T follicular helper cell (primary cell): ENCODE data around the gene LCE1C.

ENCODE experiments used
- DNase-seq: peaks from one replicate; pipeline ENCODE4 v3.0.0-alpha.2; 2020; ENCODE audit warnings: low read depth
- total RNA-seq, 2 experiments: gene quantifications; one replicate each; lab custom pipeline; 2026; lab: John Stamatoyannopoulos, UW

LCE1C gene, protein sequence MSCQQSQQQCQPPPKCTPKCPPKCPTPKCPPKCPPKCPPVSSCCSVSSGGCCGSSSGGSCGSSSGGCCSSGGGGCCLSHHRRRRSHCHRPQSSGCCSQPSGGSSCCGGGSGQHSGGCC
- 0 reads per million in 2 experiments for total RNA-seq

DNA sequence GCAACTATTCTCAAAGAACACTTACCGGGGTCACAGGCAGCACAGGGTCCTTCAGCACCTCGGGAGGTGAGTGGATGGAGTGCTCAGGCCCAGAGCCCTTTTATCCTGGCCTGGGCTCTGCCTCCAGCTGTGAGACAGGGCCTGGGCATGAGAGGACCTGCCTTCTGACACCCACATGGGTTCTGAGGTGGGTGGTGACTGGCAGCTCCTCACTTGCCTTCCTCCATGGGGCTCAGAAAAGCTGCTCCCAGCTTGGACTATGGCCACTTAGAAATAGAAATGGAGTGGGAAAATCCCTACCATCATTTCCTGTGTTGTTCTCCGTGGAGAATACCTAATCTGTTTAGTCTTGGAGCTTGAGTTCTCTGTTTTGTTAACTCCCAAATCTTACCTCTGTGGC is at the start of gene LCE1C:
LCE1C (minus strand) TSS at position 76 of the 400 bp plus-strand sequence. CDS start 1,173 bp downstream, outside the sequence.
- no peak for DNase-seq

DNA sequence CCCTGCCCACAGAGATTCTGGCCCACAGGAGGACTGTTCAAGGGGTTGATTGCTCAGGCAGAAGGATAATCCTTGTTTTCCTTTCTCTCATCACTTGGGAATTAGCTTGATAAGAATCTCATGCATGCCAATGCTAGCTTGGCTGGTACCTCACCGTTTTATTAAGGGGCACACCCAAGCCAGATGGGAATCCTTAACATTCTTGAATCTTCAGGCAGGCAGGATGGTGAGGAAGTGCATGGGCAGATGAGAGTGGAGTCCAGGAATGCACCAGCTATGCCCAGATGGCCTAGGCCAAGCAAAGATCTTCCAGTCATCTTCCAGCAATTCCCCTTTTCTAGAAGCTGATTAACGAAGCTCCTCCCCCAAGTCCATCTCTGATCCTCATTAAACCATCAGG is 49.2 kb upstream of the LCE1C start:
- DNase-seq: no peak

DNA sequence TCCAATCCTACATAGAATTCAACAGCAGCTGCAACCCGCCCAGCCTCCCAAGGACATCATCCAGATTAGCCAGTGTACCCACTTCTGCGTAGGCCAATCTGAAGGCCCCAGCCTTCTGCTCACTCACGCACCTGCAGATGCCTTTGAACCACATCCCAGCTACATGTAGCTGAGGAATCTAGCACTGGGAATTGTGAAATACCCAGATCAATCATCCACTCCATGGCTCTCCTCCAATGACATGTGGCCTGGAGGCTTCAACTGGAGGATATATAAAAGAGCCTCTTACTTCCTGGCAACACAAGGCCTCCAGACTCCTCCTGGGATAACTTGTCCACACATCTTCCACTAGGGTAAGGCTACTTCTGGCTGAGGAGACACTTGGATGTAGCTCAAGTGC is 36.1 kb upstream of the LCE1C start, which contains the start of gene LCE6A:
LCE6A (plus strand) TSS at position 301 of the 400 bp plus-strand sequence. CDS start 665 bp downstream, outside the sequence.
- no peak for DNase-seq

DNA sequence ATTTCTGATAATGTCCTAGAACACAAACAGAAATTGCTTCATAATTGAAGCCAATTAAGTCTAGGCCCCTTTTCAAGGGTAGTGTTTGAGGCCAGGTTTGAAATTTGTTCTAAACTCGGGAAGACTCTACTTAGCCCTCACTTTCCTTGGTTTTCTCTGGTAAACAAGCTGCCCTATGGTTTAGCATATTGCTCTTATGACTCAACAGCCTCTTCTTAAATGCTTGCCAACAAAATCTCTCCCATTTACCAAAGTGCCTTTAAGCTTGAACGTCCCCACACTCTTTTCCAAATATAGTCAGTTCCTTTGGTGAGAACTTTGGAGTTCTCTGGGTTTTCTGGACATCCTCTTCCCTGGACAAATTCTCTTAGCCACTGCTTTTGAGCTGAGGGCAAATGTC is 30.4 kb upstream of the LCE1C start:
- no peak for DNase-seq

DNA sequence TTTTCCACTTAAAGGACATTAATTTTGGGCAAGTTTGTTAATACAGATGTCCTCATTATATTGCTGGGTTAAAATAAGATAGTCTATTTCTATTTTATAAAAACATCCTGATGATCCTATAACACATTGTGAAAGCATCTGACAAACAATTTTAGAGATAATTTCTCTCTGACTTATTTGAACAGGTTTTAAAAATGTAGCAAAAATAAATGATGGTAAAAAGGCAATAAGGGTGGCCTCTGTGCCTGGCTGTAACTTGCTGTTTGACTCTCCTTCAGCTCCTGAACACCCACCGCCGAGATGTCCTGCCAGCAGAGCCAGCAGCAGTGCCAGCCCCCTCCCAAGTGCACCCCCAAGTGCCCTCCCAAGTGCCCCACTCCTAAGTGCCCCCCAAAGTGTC is 20.7 kb upstream of the LCE1C start, which contains the start of gene LCE1A:
LCE1A (plus strand) TSS at position 301 of the 400 bp plus-strand sequence; CDS start at position 301, 0 bp downstream.
- no peak for DNase-seq

DNA sequence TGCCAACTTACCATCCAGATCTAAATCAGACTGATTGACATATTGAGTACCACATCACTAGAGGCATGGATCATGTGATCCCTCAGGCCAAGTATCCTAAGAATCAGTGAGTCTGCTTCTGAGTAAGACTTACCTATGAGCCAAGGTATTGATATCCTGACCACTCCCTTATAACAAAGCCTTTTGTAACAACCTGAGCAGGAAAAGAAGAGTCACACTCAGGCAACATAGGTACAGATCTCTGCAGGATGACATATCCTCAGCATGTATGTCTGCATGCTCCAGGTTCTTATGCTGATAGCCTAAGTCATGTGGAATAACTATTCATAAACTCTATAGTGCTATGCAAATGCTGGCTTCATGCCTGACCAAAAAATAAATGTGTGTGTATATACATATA is 18.5 kb upstream of the LCE1C start:
- no peak for DNase-seq

DNA sequence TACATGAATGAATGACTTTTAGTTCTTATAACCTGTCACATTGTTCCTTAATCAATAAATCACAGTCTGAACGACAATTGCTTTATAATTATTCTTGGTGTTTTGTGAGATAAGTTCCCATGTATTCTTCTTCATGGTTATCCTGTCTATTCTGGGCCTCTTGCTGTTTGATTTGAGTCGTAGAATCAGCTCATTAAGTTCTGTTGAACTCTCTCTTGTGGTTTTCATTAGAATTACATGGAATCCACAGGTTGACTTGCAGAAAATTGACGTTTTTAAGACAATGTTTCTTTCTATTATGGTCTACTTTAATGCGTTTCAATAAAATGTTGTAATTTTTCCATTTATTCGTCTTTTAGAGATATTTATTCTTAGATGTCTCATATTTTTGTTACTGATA is 16.8 kb upstream of the LCE1C start:
- no peak for DNase-seq

DNA sequence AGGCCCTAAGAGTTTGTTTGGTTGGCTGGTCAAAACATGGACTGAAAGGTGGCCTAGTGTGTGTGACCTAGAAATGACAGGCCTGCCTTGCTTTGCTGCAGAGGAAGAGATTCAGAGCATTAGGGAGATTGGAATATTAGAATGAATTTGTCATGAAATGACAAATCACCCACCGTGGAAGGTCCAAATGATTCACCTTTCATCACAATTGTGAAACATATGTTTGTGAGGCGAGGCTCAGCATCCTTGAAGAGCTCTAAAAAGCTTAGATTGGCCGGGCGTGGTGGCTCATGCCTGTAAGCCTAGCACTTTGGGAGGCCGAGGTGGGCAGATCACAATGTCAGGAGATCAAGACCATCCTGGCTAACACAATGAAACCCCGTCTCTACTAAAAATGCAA is 10.9 kb upstream of the LCE1C start:
- no peak for DNase-seq

DNA sequence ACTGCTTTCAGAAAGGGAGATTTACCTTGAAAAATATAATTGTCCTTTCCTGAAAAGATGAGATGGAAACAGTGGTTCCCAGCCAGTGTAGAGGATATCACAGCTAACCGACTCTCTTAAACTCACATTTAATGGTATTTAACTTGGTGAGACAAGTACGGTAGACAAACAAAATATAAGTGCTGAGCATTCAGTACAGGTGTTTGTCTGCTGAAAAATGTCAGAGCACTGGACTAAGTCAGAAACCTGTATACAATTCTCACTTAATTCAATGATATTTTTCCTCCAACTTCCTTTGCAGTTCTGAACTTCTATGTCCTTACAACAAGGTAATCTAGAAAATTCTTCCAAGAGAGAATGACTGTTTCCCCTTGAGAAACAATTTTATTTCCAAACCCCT is 5.2 kb upstream of the LCE1C start, which contains the start of gene LCE1B:
LCE1B (plus strand) TSS at position 301 of the 400 bp plus-strand sequence. CDS start 476 bp downstream, outside the sequence.
- no peak for DNase-seq

DNA sequence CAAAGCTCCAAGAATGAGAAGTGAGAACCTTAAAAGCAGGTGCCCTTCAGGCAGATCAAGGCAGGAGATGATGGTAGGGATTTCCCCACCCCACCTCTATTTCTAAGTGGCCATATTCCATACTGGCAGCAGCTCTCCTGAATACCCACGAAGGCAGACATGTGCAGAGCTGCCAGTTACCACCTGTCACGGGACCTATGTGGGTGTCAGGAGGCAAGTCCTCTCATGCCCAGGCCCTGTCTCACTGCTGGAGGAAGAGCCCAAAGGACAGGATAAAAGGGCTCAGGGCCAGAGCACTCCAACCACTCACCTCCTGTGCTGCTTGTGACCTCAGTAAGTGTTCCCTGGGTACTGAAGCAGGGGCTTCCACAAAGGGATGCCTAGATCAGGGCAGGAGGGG is 4.6 kb upstream of the LCE1C start:
- no peak for DNase-seq

DNA sequence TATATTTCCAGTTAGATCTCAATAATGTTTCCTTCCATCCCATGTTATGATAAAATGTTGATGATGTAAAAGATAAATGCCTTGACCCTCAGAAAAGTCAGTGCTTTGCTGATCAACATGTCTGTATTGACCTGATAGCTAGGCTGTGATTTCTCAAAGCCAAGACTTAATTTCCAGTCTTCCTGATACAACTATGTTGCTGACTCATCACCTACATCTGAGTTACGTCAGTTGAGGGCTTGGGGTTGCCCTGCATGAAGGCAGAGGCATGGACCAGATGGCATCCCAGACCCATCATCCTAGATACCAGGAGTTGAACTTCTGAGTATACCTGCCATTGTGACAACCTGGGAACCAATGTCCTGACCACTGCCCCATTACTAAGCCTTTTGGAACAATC is 5.1 kb downstream of the LCE1C start:
- DNase-seq: no peak

DNA sequence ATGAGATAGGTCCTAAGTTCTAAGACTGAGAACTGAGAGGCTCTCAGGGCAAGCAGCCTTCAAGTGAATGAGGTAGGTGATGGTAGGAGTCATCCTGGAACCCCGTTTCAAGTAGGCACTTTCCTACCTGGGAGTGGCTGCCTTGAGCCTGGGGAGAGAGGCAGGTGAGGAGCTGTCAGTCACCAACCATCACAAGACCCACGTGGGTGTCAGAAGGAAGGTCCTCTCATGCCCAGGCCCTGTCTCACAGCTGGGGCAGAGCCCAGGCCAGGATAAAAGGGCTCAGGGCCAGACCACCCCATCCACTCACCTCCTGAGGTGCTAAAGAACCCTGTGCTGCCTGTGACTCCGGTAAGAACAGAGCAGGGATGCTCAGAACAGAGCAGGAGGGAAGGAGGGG is 10.0 kb downstream of the LCE1C start, which contains the start of gene LCE1D:
LCE1D (plus strand) TSS at position 301 of the 400 bp plus-strand sequence. CDS start 1,074 bp downstream, outside the sequence.
- DNase-seq: no peak

DNA sequence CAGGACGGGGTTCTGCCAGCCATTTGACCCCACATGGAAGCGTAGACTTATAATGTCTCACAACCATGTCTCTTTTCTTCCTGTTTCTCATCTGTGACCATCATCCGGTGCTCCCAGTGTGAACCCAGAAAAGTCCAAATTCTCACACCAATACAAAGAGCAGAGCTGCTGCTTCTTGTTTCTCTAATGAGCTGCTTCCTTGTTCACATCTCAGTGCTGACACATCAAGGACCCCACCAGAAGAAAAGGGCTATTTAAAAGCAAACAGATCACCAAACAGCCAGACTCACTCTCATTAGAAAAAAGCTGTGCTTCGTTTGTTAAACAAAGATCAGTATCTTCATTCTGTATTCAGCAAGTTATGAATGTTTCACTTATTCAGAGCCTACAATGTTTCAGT is 10.8 kb downstream of the LCE1C start:
- no peak for DNase-seq

DNA sequence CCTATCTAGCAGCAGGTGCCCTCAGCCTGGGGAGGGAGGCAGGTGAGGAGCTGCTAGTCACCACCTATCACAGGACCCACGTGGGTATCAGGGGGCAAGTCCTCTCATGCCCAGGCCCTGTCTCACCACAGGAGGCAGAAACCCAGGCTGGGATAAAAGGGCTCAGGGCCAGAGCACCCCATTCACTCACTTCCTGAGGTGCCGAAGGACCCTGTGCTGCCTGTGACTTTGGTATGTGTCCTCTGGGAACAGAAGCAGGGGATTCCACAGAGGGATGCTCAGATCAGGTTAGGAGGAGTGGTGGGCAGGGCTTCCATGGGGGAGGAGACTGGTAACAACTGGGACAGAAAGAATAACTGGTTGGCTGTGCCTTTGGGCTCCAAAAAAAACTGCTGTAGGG is 20.4 kb downstream of the LCE1C start, which contains the start of gene LCE1E:
LCE1E (plus strand) TSS at position 181 of the 400 bp plus-strand sequence. CDS start 1,043 bp downstream, outside the sequence.
- DNase-seq: no peak

DNA sequence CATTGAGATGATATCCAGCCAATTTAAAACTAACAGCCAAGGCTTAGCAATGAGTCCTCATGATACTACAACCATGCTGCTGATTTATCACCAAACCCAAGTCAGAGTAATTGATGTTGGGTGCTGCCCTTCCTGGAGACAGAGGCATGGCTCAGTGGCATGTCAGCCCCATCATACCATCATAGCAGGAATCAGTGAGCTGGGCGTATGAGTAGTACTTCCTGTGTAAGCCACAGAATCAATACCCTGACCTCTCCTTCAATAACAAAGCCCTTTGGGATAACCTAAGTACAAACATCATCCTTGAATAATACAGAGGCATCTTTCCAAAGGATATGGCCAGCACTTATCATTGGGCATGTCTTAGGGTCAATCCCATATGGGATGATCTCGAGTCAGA is 23.4 kb downstream of the LCE1C start:
- DNase-seq: no peak

DNA sequence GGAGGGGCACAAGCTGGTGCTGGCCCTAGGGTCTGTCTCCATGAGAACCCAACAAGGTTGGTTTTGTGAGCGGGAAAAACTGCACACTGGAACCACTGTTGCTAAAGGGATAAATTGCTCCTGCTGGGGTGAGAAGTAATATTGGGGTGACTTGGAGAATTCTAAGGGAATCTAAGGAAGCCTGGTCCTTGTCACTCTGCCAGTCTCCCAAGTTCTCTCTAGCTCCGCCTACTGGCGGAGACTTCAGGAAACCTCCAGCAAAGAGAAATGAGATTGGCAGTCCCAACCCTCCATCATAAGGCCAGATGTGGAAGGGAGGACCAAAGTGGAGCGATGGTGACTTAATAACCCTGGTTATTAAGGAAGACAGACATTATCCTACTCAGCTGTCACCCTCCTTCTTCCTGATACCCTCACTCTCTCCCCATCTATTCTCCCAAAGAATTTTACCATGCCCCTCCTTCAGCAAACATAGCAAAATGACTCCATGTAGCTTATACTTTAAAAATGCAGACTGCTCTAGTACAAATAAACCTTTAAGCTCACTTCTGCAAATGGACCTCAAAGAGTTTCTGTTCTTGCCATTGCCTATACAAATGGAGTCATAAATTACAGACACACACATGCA is 28.8 kb downstream of the LCE1C start:
- DNase-seq: no peak

DNA sequence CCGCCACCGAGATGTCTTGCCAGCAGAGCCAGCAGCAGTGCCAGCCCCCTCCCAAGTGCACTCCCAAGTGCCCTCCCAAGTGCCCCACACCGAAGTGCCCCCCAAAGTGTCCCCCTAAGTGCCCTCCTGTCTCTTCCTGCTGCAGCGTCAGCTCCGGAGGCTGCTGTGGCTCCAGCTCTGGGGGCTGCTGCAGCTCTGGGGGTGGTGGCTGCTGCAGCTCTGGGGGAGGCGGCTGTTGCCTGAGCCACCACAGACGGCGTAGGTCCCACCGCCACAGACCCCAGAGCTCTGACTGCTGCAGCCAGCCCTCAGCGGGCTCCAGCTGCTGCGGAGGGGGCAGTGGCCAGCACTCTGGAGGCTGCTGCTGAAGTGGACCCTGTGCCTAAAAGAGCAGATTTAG is 30.1 kb downstream of the LCE1C start:
- DNase-seq: no peak

DNA sequence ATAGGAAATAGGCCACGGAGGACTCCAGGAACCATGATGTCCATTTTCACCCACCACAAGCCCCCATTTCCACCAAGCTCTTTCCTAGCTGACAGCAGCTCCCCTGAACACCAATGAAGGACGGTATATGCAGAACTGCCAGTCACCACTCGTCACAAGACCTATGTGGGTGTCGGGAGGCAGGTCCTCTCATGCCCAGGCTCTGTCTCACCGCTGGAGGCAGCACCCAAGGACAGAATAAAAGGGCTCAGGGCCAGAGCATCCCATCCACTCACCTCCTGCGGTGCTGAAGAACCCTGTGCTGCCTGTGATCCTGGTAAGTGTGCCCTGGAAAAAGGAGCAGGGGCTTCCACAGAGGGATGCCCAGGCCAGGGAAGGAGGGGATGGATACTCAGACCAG is 31.6 kb downstream of the LCE1C start, which contains the start of gene LCE1F:
LCE1F (plus strand) TSS at position 266 of the 400 bp plus-strand sequence. CDS start 1,232 bp downstream, outside the sequence.
- DNase-seq: no peak

DNA sequence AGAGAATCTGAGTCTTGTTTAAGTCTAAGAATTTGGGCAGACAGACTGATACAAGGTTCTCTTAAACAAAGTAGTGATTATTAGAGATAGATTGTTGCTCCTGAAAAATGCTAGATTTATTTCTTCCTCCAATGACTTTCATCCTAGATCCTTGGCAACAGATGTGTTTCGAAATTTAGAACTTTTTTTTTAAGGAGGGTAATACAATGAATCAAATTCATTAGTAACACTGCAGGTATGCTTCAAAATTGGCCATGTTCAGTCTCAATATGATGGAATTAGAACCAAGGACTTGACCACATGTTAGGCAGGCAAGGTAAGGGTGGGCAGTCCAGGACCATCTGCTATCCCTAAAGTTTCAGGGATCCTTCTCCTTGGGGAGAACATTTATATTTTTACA is 36.0 kb downstream of the LCE1C start:
- DNase-seq: no peak

DNA sequence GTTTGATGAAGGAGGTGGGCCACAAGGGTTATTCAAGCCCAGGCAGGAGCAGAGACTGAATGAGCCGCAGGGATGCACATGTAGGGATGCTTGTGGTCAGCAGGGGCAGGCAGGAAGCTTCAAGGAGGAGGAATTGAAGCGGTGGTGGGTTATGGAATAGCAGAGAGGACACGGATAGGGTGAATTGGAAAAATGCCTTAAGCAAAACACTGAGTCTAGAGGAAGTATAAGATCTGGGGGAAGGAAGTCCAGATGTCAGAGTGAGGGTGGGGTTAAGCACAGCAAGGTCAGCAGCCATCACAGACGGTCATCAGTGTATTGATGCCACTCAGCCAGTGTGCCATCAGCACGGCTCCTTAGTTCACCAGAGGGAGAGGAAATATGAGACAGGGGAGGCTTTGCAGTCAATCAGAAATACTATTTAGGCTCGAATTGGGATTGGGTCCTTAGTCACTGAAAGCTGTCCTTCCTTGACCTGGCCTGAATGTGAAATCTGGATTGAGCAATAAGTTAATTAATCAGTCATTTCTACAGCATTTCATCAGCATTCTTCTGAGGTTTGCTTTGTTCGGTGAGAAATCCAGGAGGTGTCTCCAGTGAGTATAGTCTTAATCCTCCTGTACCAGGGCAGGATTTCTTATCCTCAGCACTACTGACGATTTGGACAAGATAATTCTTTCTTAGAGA is 37.5 kb downstream of the LCE1C start:
- no peak for DNase-seq

DNA sequence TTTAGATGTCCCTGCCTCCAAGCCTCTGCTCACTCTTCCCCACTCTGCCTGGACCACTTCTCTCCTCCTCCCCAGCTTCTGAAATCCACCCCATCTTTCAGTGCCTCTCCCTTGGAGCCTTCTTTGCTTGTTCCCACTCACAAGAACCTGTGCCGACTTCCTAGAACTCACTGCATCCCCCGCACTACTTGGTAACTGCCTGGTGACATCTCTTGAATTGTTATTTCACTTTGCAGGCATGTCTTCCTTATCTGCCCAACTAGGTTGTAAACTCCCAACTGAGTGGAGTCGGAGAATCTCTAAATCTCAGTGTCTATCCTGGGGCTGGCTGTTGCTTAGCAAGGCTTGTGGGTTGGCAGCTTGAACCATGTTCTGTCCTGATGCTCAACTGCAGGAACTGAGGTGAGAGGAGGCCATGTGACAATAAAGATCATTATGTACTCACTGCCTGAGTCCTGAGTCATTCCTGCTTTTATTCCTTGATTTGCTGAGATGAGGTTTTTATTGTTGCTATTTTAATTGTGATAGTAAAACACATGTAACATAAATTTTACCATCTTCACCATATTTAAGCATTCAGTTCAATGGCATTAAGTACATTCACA is 44.7 kb downstream of the LCE1C start:
- DNase-seq: no peak

DNA sequence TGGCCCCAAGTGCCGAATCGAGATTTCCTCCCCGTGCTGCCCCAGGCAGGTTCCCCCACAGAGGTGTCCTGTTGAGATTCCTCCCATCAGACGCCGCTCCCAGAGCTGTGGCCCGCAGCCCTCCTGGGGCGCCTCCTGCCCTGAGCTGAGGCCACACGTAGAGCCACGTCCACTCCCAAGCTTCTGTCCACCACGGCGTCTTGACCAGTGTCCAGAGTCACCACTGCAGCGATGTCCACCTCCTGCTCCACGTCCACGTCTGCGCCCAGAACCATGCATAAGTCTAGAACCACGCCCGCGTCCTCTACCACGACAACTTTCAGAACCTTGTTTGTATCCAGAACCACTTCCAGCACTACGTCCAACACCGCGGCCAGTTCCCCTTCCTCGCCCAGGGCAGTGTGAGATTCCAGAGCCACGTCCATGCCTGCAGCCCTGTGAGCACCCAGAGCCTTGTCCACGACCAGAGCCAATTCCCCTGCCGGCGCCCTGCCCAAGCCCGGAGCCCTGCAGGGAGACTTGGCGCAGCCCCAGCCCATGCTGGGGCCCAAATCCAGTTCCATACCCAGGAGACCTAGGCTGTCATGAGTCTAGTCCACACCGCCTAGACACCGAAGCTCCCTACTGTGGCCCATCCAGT is 45.8 kb downstream of the LCE1C start:
- no peak for DNase-seq
